HG03025 (cell line): ENCODE measurements around the gene SNTB2.
"Not testable (repeated sequence)": the region's sequence is repeated elsewhere in the genome, so short reads cannot be mapped to it uniquely, and the experiment has no call there.

ENCODE experiments used
- ATAC-seq: cut with Tn5 transposase; IDR thresholded peaks from one replicate; pipeline ENCODE4 v1.9.1; 2021; ENCODE audit warnings: mild to moderate bottlenecking, moderate library complexity; ENCODE audit not compliant: unreplicated experiment, low FRiP score

The SNTB2 gene

DNA sequence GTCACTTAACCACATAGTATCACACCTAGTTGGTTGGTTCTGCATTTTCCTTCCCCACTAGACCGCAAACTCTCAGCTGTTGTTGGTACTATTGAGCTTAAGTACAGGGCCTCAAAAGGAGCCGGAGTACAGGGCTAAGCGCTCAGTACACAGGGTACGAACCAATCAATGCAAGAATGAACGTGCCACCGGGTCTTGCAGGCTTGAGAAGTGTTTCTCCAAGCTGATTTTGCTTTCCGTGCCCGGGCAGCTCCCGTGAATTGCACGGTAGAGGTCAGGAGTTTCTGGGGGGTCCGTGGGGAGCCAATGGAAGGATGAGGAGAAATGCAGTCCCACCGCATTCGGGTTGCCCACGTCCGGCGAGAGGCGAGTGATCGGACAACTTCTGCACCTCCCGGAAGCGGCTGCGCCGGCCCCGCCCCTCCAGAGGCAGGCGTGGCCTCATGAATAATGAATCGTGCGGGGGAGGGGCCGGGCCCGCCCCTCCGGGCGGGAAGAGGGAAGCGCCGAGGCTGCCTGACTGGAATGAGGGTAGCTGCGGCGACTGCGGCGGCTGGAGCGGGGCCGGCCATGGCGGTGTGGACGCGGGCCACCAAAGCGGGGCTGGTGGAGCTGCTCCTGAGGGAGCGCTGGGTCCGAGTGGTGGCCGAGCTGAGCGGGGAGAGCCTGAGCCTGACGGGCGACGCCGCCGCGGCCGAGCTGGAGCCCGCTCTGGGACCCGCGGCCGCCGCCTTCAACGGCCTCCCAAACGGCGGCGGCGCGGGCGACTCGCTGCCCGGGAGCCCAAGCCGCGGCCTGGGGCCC is at the start of gene SNTB2:
TSS of gene SNTB2 (plus strand) at position 523 of the 804 bp plus-strand sequence. CDS start at position 526, 3 bp downstream.
- ATAC-seq, result peak; percentile 78

DNA sequence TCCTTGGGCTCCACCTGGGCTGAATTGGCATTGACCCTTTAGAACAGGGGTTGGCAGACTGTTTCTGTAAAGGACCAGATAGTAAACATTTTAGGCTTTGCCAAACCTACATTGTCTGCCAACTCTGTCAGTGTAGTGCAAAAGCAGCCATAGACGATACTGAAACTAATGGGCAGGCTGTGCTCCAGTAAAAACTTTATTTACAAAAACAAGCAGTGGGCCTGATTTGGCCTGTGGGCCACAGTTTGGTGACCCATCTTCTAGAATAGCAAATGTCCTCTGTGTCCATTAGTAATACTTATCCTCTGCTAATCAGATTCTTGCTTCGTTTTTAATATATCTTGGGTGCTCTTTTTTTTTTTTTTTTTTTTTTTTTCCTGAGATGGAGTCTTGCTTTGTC is 48.4 kb upstream of the SNTB2 start:
- ATAC-seq, result no peak

DNA sequence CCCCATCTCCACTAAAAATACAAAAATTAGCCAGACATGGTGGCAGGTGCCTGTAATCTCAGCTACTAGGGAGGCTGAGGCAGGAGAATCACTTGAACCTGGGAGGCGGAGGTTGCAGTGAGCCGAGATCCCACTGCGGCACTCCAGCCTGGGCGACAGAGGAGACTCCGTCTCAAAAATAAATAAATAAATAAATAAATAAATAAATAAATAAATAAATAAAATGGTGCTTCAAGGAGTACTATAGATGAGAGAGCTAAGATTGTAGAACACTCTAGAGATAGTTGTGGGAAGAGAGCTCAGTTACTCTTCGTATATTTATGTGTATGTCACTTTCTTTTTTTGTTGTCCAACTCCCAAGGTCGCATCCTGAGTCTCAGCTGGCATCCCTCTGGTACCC is 47.5 kb upstream of the SNTB2 start:
- ATAC-seq, result not testable (repeated sequence)

DNA sequence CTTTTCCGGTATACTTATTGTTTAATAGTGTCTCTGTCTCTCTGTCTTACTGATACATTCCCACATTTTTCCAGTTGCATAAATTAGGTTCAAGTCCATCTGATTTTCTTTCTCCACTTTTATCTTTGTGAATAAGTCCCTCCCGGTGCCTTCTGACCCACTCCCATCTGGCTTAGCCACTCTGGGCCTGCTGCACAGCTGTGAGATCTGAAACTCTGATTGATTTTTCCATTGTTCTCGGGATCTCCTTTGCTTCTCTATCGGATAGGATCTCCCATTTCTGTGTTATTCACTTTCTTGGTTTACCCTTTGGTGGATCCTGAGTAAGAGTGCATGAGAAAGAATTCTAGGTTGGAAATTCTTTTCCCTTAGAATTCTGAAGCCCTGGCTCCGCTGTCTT is 46.0 kb upstream of the SNTB2 start:
- no peak for ATAC-seq

DNA sequence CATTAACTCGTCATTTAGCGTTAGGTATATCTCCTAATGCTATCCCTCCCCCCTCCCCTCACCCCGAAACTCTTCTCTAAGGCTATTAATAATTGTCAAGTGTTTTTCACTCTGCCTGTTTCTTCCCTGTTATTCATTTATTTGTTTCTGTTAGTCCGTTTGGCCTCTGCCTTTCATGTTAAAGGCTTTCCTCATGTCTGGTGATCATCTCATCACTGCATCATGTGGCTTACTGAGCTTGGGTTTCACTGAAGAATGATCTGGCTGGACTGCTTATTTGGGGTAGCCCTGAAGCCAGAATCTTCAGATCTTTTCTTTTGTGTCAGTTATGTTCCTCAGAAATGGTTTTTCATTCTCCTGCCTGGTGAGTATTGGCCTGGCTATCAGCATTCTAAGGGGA is 45.0 kb upstream of the SNTB2 start:
- no peak for ATAC-seq

DNA sequence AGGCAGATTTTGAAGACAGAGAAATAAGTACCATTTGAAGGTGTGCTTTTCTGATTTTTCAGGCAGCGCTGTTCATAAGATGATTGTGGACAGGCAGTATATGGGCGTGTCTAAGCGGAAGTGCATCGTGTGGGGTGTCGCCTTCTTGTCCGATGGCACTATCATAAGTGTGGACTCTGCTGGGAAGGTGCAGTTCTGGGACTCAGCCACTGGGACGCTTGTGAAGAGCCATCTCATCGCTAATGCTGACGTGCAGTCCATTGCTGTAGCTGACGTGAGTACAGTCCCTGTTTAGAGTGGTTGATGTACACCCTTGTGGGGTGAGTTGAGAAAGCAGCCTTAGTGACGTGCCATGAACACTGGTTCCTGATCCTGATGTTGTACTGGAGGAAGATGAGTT is 43.8 kb upstream of the SNTB2 start:
- no peak for ATAC-seq

DNA sequence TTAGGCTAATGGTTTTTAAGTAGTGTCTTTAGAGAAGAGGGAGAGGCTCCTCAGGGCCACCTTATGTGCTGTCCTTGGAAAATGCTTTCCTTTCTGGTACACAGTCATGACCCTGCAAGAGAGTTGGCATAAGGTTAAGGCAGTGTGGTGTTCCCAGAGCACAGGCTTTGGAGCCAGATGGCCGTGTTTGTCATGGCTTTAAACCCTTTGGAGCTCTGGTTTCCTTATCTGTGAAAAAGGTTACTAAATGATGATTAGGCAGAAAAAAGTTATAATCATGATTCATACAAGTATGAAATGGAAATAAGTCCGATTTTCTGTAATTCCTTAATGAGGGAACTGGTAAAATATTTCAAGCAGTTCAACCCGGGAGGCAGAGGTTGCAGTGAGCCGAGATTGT is 41.3 kb upstream of the SNTB2 start:
- ATAC-seq, result no peak

DNA sequence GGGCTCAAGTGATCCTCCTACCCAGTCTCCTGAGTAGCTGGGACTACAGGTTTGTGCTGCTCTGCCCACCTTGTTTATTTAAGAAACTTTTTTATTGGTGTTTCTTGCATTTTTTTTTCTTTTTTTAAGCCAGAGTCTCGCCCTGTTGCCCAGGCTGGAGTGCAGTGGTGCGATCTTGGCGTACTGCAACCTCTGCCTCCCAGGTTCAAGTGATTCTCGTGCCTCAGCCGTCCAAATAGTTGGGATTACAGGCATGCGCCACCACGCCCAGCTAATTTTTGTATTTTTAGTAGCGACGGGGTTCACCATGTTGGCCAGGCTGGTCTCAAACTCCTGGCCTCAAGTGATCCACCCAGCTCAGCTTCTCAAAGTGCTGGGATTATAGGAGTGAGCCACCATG is 37.3 kb upstream of the SNTB2 start:
- ATAC-seq, result not testable (repeated sequence)

DNA sequence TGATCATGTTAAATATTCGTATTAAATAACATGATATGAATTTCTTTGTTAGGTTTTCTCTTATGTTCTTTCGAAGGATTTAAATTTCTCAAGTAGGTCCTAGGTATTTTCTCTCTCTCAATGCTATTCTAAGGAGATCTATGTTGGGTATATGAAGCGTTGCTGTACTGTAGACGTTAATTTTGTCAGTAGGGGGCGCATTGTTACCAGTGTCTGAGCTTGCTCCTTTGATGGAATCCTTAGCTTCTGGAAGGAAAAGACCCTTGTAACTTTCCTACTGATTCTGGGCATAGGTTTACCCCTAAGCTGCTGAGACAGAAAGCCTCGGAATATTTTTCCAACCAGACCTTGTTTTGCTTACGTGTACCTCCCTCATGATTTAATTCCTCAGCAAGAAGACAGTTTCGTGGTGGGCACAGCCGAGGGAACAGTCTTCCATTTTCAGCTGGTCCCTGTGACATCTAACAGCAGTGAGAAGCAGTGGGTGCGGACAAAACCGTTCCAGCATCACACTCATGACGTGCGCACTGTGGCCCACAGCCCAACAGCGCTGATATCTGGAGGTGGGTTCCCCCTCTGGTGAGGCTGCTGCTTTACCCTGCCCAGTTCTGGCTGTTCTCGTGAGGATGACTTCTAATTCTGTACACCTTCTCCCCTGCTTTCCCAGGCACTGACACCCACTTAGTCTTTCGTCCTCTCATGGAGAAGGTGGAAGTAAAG is 36.7 kb upstream of the SNTB2 start:
- no peak for ATAC-seq

DNA sequence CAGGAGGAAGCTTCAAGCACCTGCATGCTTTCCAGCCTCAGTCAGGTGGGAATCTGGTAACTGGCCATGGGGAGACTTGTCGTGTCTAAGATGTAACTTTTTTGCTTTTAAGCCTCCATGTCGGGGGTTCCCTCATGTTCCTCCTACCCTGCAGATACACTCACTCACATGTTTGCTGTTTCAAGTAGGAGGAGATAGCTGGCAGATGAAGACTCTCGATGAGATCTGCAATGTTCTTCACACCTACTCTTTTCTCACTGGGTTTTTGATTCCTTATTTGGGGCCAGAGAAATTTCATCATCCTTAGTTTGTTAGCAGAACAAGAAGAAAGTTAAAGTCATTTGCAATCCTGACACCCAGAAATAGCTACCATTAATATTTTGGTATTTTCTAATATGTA is 29.8 kb upstream of the SNTB2 start:
- ATAC-seq, result no peak

DNA sequence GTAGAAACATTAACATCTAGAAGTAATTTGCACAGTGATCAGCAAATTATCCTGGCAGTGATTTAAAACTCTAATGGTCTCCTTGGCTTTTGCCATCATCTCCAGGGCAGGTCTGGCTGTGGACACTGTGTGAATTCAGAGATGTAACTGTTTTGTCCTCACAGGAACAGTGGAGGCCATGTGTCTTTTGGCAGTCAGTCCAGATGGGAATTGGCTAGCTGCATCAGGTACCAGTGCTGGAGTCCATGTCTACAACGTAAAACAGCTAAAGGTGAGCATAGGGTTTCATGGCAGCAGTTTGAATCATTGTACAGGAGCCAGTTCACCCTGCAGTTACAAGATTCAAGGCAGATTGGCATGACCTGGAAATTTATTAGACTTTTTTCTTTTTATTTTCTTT is 26.8 kb upstream of the SNTB2 start:
- ATAC-seq, result no peak

DNA sequence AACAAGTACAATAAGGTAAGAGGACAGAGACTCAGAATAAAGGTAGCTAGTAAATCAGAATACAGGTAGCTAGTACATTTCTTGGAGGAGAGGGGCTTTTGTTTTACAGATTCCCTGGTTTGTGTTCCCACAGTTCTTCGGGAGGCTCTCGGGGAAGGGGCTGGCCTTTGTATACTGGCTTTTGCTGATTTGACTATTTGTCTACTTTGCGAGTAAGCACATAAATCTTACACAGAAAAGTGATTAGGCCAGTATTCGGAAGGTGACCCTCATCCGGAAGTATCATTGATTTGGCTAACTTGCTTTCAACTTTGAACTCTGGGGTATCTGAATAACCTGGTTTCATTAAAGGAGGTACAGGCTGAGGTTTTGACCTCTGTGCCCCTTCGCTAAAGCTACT is 21.4 kb upstream of the SNTB2 start:
- ATAC-seq, result no peak

DNA sequence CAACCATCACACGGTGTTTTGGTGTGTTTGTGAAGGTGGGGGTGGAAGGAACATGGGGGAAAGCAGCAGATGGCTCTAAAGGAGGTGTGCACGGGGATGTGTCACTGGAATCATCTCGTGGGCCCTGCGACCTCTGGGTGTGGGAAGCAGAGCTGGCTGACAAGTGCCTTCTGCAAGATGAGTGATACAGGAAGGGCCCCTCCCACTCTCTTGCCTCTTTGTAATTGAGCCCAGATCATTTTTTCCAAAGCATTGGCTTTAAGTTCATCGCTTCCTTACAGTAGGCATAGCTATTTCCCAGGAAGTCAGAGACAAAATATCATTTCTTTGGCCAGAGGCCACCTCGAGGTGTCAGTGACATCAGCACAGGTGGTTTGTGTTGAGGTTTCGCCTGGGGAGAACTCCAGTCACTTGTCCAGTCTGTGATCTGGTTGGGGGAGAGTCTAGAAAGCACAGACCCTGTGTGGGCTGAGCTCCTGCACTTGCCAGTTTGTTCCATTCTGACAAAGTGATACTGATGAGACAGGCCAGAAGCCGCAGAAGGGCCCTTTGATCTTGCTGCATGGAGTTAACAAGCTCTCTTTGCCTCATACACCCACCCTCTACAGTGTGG is 20.6 kb upstream of the SNTB2 start:
- ATAC-seq, result no peak

DNA sequence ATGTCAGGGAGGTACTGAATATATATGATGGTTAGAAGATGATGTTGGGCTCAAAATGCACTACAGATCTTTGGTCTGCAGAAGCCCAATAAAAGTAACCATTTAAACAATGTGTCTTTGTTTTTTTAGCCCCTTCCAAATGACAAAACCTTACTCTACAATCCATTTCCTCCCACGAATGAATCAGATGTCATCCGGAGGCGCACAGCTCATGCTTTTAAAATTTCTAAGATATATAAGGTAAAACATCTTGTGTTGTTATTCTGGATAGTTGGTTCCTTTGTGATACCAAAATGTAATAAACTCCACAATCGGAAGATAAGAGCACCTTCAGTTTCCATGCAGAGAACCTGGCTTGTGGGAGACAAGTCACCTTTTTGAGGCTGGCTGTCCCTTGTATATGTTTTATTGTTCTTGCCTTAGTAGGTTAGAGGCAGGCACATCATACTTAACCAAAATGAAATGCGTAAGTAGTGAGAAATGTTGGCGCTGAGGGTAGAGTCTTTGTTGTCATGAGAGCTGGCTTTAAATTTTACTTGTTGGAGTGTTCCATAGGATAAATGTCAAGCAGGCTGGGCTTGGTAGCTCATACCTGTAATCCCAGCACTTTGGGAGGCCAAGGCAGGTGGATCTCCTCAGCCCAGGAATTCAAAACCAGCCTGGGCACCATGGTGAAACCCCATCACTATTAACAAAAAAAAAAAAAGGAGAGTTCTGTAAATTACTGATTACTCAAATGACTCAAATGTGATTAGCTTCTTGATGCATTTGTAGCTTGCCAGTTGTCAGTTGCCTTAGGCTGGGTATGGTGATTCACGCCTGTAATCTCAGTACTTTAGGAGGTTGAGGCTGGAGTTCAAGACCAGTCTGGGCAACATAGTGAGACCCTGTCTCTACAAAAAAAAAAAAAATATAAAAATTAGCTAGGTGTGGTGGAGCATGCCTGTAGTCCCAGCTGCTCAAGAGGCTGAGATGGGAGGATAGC is 19.7 kb upstream of the SNTB2 start:
- no peak for ATAC-seq

DNA sequence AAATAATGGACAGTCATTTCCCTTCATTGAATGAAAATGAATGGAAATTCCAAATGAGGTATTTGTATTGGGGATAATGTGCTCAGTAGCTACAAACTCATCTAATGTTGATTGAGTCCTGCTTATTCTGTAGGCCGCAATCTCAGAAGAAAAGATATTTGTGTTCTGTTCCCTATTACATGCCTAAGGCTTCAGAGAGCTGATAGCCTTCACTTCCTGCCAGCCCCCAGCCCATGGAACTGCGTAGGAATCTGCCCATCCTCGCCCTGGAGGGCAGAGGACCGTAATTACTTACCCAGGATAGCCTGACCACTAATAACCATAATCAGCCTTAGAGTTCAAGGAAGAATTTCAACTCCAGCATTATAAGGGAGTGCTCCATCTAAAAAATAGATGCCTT is 17.9 kb upstream of the SNTB2 start:
- no peak for ATAC-seq

DNA sequence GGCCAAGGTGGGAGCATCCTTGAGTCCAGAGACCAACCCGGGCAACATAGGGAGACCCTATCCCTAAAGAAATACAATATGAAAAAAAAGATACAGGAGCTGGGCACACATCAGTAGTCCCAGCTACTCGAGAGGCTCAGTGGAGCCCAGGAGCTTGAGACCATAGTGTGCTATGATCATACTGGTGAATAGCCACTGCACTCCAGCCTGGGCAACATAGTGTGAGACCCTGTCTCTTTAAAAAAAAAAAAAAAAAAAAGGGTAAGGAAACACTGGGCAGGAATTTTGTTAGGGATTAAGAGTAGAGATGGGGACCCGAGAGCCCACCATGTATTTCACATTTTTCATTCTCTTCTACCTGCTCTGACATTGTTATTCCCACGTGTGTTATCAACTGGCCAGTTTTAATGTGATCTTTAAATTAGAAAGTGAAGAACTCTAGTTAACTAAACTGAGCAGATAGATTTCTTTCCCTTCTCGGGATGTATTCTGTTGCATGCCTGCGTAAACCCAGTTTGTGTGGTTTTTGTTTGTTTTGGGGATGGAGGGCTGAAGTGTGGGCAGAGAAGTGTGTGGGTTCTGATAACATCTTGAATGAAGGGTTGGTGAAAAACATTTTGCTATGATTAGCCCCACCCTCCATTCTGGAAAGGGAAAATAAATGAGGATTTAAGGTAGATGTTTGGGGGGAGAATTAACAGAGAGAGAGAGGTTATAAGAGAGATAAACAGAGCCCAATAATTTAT is 17.2 kb upstream of the SNTB2 start:
- ATAC-seq, result no peak

DNA sequence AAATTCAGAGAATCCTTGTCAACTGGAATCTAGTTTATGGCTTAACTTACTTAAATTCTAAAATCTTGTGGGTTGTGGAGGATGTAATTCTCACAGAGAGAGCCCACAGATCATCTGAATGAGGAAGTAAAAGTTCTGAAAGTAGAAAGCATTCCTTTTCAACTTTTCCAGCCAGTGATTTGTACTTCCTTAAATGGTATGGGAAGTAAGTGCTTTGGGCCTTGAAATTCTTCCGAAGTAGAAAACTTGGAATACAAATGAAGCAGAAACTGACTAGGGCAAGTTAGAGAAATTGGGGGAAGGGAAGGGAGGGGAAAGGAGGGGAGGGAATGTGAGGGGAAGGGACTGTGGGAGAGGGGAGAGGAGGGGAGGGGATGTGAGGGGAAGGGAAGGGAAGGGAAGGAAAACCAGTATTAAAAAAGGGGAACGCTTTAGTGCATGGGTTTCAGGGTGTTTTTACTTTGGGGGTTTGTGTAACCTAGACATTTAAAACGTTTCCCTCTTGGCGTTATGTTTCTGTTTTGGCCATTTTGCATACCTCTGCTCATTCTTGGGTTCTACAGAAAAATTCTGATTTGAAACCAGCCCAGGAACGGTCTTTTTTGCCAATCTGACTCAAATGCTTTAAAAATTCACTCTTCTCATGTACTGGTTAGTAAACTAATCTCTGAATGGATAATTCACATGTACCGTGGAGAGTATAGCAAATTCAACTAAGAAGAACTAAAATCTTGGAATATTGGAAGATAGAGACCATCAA is 15.5 kb upstream of the SNTB2 start:
- ATAC-seq, result no peak

DNA sequence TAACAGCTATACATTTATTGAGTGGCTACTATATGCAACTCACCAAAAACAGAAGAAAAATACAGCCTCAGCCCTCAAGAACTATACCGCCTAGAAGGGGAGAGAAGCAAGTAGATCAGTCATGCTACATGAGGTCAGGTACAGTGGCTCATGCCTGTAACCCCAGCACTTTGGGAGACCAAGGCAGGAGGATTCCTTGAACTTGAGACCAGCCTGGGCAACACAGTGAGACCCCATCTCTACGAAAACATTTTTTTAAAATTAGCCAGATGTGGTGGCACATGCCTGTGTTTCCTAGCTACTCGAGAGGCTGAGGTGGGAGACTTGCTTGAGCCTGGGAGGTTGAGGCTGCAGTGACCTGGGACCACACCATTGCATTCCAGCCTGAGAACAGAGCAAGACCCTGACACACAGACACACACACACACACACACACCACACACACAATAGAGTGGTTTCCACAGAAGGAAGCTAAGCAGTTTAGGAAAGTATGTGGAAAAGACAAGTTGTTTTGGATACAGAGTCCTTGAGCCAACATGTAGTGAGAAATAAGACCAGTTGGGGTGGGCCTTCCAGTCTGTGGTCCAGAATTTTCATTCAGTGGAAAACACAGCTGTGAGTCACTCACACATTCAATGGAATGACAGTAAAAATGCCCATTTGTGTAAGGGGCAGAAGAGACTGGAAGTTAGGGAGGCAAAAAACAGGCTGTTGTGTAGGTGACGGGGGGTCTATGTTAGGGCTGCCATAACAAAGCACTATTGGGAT is 10.7 kb upstream of the SNTB2 start:
- no peak for ATAC-seq
